ENCODE measurements around the gene ZBED4. TPM values are rescaled to one million over a fixed set of nuclear protein-coding genes. Genes with fewer than 3 reads are reported as not detected.

Gene ZBED4
- total RNA-seq, 1 donor from 2014 or later = 22.7 TPM

DNA sequence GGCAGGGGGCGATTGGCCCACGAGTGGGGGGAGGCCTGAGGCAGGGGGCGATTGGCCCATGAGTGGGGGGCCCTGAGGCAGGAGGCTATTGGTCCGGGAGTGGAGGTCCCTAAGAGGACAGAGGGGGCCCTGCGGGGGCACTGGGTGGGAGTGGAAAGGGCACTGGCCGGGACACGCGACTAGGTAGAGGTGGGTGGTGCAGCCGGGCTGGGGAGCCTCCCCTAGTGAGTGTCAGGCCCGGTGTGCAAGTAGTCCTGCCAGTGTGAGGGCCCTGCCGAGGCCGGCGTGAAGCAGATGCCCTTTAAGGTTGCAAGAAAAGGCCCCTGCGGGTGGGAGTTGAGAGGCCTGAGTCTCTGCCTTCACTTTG is 25.1 kb upstream of the ZBED4 start:
- Mint-ChIP-seq H3K4me3 (ENCODE audit: unreplicated experiment) (peak overlapping the region; percentile 66), H3K4me1 (ENCODE audit: low read depth, unreplicated experiment) (peaks cover 24% of the 10 kb centered on the region), H3K27ac (ENCODE audit: unreplicated experiment) (peak overlapping the region; percentile 66), H3K9me3 (ENCODE audit: unreplicated experiment) (peaks cover 2% of the 10 kb centered on the region), H3K36me3 (ENCODE audit: low read depth, unreplicated experiment) (peaks cover 8% of the 10 kb centered on the region), H3K27me3 (ENCODE audit: low read depth, unreplicated experiment) (peaks cover 5% of the 10 kb centered on the region)
- H2AFZ ChIP-seq (ENCODE audit: low read depth, low read length) = no peak overlapping the region
- DNase-seq (ENCODE audit: low read depth) (no peak), FAIRE-seq (no peak)
- no peak overlapping the region for H3K9ac ChIP-seq (ENCODE audit: low read length)
- H4K20me1 ChIP-seq (ENCODE audit: insufficient read depth, low read length) = peaks cover 33% of the 10 kb centered on the region
- peaks cover 3% of the 10 kb centered on the region for H3K27me3 ChIP-seq (ENCODE audit: insufficient read depth, low read length)
- TF ChIP-seq CTCF (IDR thresholded peaks at IDR 0.05; ENCODE audit: insufficient read depth, low read depth, low read length) (no peak), EZH2 (IDR thresholded peaks at IDR 0.05; ENCODE audit: insufficient read depth, low read length) (no peak)
- no peaks in the 10 kb centered on the region for H3K36me3 ChIP-seq (ENCODE audit: insufficient read depth, low read length)
- H3K4me1 ChIP-seq (ENCODE audit: insufficient read depth, low read length) = peaks cover 15% of the 10 kb centered on the region
- no peak overlapping the region for H3K27ac ChIP-seq (ENCODE audit: low read depth, low read length)
- H3K9me3 ChIP-seq (ENCODE audit: insufficient read depth, low read depth, low read length) = no peaks in the 10 kb centered on the region
- peaks cover 36% of the 10 kb centered on the region for H3K79me2 ChIP-seq (ENCODE audit: insufficient read depth, low read length)
- no peak overlapping the region for H3K4me2 ChIP-seq (ENCODE audit: low read length)
- no peak overlapping the region for H3K4me3 ChIP-seq (ENCODE audit: insufficient read depth, low read depth, low read length)

DNA sequence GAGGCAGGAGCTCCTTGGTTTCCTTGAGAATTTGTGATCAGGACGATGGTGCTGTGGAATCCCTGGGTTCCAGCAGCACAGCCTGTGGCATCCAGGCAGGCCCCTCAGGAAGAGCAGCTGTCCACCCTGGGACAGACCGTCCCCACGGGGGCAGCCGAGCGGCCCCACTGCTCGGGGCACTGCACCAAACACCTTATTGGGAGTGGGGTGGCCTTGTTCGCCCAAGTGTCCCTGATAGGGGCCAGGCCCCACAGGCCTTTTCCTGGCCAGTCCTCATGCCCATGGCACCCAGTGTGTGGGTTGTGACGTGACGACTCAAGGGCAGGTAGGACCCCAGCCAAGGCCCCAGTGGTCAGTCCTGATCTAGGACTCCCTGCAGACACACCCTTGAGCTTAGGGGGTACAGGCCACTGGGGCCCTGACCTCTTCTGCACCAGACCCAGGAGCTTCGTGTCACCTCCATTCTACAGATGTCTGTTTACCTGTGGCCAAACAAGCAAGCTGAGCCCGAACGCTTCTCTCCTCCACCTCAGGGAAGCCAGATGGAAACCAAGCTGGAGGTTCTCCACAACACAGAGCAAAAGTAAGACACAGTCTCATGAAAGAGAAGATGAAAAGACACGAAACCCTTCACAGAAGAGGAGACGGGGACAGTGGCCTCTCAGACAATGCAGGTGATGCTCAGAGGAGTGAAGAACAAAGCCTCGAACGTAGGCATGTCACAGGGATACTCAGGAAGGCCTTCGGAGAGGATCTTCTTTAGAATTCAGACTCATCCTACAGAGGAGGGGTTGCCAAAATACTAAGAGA is 24.4 kb upstream of the ZBED4 start:
- no peak overlapping the region for H3K27ac Mint-ChIP-seq (ENCODE audit: unreplicated experiment)
- Histone ChIP-seq H3K27ac (ENCODE audit: low read depth, low read length) (no peak overlapping the region), H3K36me3 (ENCODE audit: insufficient read depth, low read length) (no peaks in the 10 kb centered on the region), H3K9ac (ENCODE audit: low read length) (no peak overlapping the region), H3K4me3 (ENCODE audit: insufficient read depth, low read depth, low read length) (no peak overlapping the region), H3K27me3 (ENCODE audit: insufficient read depth, low read length) (peaks cover 5% of the 10 kb centered on the region), H3K4me1 (ENCODE audit: insufficient read depth, low read length) (peaks cover 15% of the 10 kb centered on the region), H3K9me3 (ENCODE audit: insufficient read depth, low read depth, low read length) (no peaks in the 10 kb centered on the region), H3K79me2 (ENCODE audit: insufficient read depth, low read length) (peaks cover 29% of the 10 kb centered on the region), H4K20me1 (ENCODE audit: insufficient read depth, low read length) (peaks cover 26% of the 10 kb centered on the region), H2AFZ (ENCODE audit: low read depth, low read length) (no peak overlapping the region), H3K4me2 (ENCODE audit: low read length) (no peak overlapping the region)
- FAIRE-seq (no peak), DNase-seq (ENCODE audit: low read depth) (no peak)
- H3K9me3 Mint-ChIP-seq (ENCODE audit: unreplicated experiment) = peaks cover 2% of the 10 kb centered on the region
- H3K27me3 Mint-ChIP-seq (ENCODE audit: low read depth, unreplicated experiment) = peaks cover 5% of the 10 kb centered on the region
- TF ChIP-seq CTCF (IDR thresholded peaks at IDR 0.05; ENCODE audit: insufficient read depth, low read depth, low read length) = no peak
- TF ChIP-seq EZH2 (IDR thresholded peaks at IDR 0.05; ENCODE audit: insufficient read depth, low read length) = no peak
- H3K4me1 Mint-ChIP-seq (ENCODE audit: low read depth, unreplicated experiment) = peaks cover 18% of the 10 kb centered on the region
- H3K4me3 Mint-ChIP-seq (ENCODE audit: unreplicated experiment) = peak overlapping the region; percentile 67
- peaks cover 2% of the 10 kb centered on the region for H3K36me3 Mint-ChIP-seq (ENCODE audit: low read depth, unreplicated experiment)

Data from astrocyte (in vitro differentiated cells and primary cell).